ENCODE measurements around the gene RFWD3. TPM values are rescaled to one million over a fixed set of nuclear protein-coding genes. Genes with fewer than 3 reads are reported as not detected.
"Not testable (repeated sequence)": the region's sequence is repeated elsewhere in the genome, so short reads cannot be mapped to it uniquely, and the experiment has no call there.

Gene RFWD3
- total RNA-seq, 2 donors from 2014 or later = 2.9 to 9.7 TPM

DNA sequence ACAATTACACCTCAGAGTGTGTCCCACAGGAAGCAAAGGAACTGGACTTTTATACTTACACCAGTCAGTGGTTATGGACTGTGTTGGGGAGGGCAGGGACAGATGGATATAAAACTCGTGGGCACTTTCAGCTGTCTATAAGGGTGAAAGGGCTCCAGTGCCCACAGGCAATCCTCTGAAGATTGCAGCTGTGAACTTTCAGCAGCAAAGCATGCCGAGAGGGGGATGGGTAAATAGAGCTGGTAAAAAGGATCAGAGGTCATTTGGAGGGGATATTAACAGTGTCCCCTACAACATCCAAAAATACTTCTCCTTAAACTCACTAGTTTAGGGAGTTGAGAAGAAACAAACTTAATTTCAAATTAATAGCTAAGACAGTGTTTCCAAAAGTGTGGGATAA, 13.3 kb upstream of the RFWD3 start:
- Histone ChIP-seq H3K4me3 (no peak overlapping the region), H3K4me1 (no peaks in the 10 kb centered on the region), H3K9me3 (no peaks in the 10 kb centered on the region), H3K27ac (no peak overlapping the region), H3K36me3 (peaks cover 6% of the 10 kb centered on the region), H3K27me3 (no peaks in the 10 kb centered on the region)
- TF ChIP-seq, protein P1, sequence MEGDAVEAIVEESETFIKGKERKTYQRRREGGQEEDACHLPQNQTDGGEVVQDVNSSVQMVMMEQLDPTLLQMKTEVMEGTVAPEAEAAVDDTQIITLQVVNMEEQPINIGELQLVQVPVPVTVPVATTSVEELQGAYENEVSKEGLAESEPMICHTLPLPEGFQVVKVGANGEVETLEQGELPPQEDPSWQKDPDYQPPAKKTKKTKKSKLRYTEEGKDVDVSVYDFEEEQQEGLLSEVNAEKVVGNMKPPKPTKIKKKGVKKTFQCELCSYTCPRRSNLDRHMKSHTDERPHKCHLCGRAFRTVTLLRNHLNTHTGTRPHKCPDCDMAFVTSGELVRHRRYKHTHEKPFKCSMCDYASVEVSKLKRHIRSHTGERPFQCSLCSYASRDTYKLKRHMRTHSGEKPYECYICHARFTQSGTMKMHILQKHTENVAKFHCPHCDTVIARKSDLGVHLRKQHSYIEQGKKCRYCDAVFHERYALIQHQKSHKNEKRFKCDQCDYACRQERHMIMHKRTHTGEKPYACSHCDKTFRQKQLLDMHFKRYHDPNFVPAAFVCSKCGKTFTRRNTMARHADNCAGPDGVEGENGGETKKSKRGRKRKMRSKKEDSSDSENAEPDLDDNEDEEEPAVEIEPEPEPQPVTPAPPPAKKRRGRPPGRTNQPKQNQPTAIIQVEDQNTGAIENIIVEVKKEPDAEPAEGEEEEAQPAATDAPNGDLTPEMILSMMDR (IDR thresholded peaks at IDR 0.05) = no peak
- no peak for DNase-seq (ENCODE audit: low spot score)

DNA sequence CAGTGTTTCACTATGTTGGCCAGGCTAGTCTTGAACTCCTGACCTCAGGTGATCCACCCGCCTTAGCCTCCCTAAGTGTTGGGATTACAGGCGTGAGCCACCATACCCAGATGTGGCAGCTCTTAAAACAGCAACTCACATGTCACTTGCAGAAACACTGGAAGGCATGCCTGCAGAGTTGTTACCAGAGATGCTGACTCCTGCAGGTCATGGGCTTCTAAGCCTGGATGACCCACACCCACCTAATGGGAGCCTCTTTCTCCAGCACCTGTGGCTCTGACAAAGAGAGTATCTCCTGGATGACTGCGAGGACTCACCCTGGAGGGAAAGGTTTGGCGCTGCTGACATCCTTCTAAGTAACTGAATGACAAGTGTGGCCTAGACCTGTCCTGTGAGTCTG, 11.2 kb upstream of the RFWD3 start:
- H3K36me3 ChIP-seq = peaks cover 6% of the 10 kb centered on the region
- H3K9me3 ChIP-seq = no peaks in the 10 kb centered on the region
- H3K4me3 ChIP-seq = no peak overlapping the region
- TF ChIP-seq, protein P1 (IDR thresholded peaks at IDR 0.05) = no peak
- H3K27ac ChIP-seq = no peak overlapping the region
- DNase-seq (ENCODE audit: low spot score) = no peak
- H3K4me1 ChIP-seq = no peaks in the 10 kb centered on the region
- no peaks in the 10 kb centered on the region for H3K27me3 ChIP-seq

DNA sequence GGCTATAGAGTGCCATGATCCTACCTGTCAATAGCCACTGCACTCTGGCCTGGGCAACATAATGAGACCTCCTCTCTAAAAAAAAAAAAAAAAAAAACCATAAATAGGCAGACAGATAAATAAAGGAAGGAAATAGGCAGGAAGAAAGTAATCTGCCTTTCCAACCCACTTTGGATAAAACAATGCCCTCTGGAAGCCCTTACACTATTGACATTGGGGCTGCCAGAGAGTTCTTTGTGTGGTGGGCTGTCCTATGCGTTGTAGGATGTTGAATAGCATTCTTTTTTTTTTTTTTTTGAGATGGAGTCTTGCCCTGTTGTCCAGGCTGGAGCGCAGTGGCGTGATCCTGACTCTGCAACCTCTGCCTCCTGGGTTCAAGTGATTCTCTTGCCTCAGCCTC, 7.2 kb upstream of the RFWD3 start:
- no peak for DNase-seq (ENCODE audit: low spot score)
- Histone ChIP-seq H3K4me3 (no peak overlapping the region), H3K27ac (no peak overlapping the region), H3K9me3 (no peaks in the 10 kb centered on the region), H3K27me3 (no peaks in the 10 kb centered on the region), H3K36me3 (no peaks in the 10 kb centered on the region), H3K4me1 (no peaks in the 10 kb centered on the region)
- TF ChIP-seq, protein P1 (IDR thresholded peaks at IDR 0.05) = no peak

DNA sequence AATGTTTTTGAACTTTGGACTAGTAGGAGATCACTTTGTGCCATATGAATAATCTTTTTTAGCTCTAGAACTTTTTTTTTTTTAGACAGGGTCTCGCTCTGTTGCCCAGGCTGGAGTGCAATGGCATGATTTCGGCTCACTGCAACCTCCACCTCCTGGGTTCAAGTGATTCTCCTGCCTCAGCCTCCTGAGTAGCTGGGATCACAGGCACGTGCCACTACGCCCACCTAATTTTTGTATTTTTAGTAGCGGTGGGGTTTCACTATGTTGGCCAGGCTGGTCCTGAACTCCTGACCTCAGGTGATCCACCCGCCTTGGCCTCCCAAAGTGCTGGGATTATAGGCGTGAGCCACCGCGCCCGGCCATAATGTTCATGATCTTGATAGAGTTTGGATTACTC, 2.2 kb upstream of the RFWD3 start:
- H3K27ac ChIP-seq; H3K9me3 ChIP-seq; H3K36me3 ChIP-seq; H3K4me3 ChIP-seq; DNase-seq (ENCODE audit: low spot score); H3K27me3 ChIP-seq: not testable (repeated sequence)
- H3K4me1 ChIP-seq = peaks cover 0 to 12% of the 10 kb centered on the region in 2 donors

DNA sequence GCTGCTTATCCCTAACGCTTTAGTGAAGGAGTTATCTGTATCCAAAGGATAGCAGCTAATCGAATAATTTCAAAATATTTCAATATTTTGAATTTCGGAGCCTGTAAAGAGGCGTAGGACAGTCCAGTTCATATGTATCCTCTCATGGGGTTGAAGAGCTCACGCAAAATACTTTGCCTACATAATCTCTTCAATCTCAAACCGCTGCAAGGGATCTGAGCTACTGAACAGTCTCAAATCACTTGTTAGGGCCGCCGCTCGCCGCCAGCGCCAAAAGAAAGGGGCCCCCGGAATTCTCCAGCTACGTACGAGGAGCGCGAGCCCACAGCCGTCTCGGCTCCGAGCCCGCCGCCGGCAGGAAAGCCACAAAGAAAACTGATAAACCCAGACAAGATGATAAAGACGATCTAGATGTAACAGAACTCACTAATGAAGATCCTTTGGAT, 601 bp upstream of the RFWD3 start:
- Histone ChIP-seq H3K9me3 (no peaks in the 10 kb centered on the region), H3K27ac (peak overlapping the region; percentile 24 to 47), H3K27me3 (no peaks in the 10 kb centered on the region), H3K36me3 (peaks cover 10% of the 10 kb centered on the region), H3K4me1 (peaks cover 0 to 12% of the 10 kb centered on the region in 2 donors), H3K4me3 (peak overlapping the region; percentile 54 to 95)
- no peak for DNase-seq (ENCODE audit: low spot score)
- TF ChIP-seq, protein P1 (IDR thresholded peaks at IDR 0.05) = no peak

DNA sequence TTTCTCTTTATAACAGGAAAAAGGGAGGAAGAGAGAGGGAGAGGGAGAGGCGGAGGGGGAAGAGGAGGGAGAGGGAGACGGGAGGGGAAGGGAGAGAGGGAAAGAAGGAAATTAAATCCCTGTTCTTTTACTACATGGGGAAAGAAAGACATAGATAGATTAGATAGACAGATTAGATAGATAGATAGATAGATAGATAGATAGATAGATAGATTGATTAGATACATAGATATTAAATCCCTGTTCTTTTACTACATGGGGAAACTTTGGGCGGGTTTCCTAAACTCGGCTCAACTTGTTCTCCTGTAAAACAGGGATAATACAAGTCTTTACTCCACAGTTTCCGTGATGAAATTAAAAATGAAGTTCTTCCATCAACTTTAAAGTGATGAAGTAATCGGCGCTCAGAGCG, 661 bp downstream of the RFWD3 start:
- Histone ChIP-seq H3K27ac (peak overlapping the region; percentile 19 to 74), H3K9me3 (no peaks in the 10 kb centered on the region), H3K4me1 (peaks cover 0 to 12% of the 10 kb centered on the region in 2 donors), H3K4me3 (peak overlapping the region; percentile 68 to 95), H3K27me3 (no peaks in the 10 kb centered on the region), H3K36me3 (peaks cover 15% of the 10 kb centered on the region)
- no peak for DNase-seq (ENCODE audit: low spot score)
- TF ChIP-seq, protein P1 (IDR thresholded peaks at IDR 0.05) = no peak

Measured in right atrium auricular region (tissue), 2 donors.